CD4-positive, alpha-beta T cell treated with Interferon gamma for 1 hour (primary cell): ENCODE results near the gene NT5C.
A peak's percentile ranks its signal among the peaks of the same experiment; 100 is the strongest.

Experiments
- DNase-seq: peaks from one replicate; pipeline ENCODE4 v3.0.0-alpha.2; 2020

Gene NT5C

GRCh38 chr17:75090871-75091854 is 40.4 kb downstream of the NT5C start:
- DNase-seq: no peak

GRCh38 chr17:75088465-75089417 is 42.8 kb downstream of the NT5C start:
- DNase-seq: no peak

DNA sequence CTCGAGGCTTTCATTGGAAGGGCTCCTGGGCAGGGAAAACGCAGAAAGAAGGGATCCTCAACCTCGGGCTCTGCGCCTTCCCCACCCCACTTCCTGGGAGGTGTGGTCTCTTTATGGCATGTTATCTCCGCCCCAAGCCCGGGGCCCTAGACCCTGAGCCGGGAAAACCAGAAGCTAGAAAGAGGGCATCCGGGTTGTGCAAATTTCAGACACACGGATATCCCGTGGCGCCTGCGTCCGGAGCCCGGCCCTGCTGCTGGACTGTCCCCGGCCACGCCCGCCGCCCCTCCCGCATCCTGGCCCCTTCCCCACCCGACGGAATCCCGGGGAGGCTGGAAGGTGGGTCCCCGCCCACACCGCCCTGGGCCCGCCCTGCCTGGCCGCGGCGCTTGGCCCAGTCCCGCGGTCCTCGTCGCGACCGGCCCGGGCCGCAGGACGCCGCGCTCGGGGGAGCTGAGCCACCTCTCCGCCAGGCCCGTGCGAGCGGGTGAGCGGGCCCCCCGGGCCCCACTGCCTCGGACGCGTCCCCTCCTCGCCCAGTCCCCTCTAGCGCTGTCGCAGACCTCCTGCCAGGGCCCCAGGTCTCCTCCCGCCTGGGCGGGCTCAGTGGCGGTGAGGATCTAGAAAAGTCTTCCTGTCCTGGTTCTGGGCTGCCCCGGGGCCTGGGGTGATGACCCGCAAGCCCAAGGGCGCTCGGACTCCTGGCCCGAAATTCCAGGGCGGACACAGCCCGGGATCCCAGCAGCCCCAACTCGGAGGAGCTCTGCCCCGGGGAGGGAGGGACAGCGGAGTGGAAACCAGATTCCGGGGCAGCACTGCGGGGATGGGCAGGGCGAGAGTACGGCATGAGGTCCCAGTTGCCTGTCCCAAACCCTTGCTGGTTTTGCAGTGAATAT is 43.7 kb downstream of the NT5C start, which contains the start of gene SLC16A5:
SLC16A5 (plus strand) TSS at position 397 of the 896 bp plus-strand sequence. CDS start 5,683 bp downstream, outside the sequence.
- DNase-seq: peak; percentile 69

GRCh38 chr17:75087182-75087557 is 44.4 kb downstream of the NT5C start:
- DNase-seq: no peak

DNA sequence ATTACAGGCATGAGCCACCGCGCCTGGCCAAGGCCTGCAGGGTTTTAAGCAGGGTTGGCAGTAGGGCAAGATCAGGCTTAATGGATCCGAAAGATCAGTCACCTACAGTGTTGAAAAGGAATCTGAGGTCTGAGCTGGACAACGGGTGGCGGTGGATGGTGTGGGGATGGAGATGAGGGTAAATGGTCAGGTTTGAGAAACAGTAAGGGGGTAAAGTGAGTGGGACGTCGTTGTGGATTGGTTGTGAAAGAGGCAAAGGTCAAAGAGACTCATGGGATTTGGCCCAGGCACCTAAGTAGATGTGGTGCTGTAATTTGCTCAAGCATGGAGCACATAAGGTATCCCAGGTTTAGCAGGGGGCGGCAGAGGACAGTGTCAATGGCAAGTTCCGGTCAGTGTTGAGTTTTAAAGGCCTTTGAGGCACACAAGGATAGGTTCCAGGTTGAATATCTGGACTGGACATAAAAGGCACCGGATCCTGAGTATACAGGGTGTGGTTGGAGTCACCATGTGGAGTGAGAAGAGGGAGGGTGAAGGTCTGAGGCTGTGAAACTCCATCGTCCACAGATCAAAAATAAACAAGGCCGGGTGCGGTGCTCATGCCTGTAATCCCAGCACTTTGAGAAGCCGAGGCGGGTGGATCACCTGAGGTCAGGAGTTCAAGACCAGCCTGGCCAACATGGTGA is 44.9 kb downstream of the NT5C start:
- no peak for DNase-seq

- DNase-seq: no peak
These were observed 47.4 kb downstream of the NT5C start for GRCh38 chr17:75084039-75084660.

DNA sequence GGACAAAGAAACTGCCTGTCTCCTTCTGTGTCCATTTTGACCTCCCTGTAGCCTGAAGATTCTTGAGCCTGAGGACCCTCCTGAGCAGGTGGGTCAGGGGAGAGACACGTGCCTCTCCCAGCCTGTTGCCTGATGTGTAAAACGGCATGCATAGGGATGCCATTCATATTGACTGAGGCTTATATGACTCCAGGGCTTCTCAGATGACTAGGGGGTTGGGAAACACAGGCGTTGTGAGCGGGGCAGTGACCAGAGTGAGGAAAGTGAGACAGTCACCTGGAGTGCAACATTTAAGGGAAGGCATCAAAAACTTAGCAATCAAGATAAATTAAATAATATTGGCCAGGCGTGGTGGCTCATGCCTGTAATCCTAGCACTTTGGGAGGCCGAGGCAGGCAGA is 48.9 kb downstream of the NT5C start:
- no peak for DNase-seq

DNA sequence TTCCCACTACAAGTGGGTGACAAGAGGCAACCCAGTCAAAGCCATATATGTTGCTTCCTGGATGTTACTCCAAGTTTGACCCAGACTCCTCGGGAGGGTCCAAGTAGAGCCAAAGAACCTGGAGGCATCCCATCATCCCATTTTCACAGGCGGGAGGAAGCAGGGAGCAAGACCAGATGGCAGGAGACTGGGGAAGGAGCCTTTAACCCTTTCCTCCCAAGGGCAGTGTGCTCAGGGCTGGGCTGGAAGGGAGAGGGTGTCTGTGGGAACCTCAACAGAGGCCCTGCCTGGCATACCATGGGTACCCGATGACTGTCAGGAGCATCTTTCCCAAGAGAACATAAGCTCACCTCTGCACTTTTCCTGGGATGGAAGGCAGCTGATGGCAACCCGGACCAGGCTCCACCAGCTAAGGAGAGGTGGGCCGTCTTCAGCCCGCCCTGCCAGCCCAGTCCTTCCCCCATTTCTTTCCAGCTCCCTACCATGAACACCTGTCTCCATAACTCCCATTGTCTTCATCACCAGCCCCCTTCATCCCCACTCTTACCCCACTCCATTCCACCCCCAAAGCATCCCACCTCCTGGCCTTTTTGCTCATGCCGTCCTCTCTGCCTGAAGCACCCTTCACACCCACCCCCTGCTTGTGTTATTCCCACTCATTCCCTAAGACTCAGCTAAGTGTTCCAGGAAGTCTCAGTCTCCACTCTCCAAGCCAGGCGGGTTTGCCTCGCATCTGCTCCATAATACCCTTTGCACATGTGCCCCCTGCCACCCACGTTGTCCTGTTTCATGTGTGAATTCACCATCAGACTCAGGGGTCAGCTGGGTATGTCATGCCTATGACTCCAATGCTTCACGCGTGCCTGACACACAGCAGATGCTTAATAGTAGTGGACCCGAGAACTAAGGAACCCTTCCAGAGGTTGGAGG is 49.7 kb downstream of the NT5C start:
- DNase-seq: no peak
